BE2C (cell line): ENCODE measurements around the gene SPATA16.

Experiments
- DNase-seq: peaks from one replicate; pipeline ENCODE4 v3.0.0-alpha.2; 2020
- H3K27me3 ChIP-seq: fragments of 250-450 bp; sonication (Bioruptor Pico); 2 replicates; pipeline ENCODE4 v1.5.1; 2020; ENCODE audit warnings: mild to moderate bottlenecking
- H3K36me3 ChIP-seq: fragments of 250-450 bp; sonication (Bioruptor Pico); 2 replicates; pipeline ENCODE4 v1.5.1; 2020; ENCODE audit warnings: mild to moderate bottlenecking
- H3K4me1 ChIP-seq: fragments of 250-450 bp; sonication (Bioruptor Pico); 2 replicates; pipeline ENCODE4 v1.5.1; 2020
- H3K4me3 ChIP-seq: 2 replicates; pipeline ENCODE4 v1.5.1; 2011; ENCODE audit warnings: low read depth, low read length
- H3K9me3 ChIP-seq: fragments of 250-450 bp; sonication (Bioruptor Pico); 2 replicates; pipeline ENCODE4 v1.5.1; 2020
- TF ChIP-seq, protein P1 (sequence below): IDR thresholded peaks from 2 replicates; pipeline ENCODE4 v1.5.1; 2012; ENCODE audit warnings: mild to moderate bottlenecking, low read depth, low read length

SPATA16 gene

DNA sequence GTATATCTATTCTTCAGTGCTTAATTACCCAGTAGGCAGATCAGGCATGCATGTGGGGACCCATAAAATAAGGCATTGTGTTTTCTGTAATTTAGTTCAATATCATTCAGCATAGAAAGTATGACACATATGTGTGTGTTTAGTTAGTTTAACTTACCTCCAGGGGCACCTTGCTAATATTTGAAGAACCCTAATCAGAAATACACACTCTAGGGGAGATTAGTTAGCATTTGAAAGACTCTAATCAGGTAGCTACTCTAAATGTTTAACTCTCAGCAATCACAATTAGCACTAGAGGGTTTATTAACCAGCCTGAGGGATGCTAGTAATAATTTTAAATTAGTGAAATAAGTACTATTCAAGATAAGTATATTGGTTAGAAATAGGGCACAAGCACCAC is 286.0 kb downstream of the SPATA16 start:
- Histone ChIP-seq H3K27me3 (no peaks in the 10 kb centered on the region; the same call in 1 of the 2 replicates), H3K4me1 (no peaks in the 10 kb centered on the region), H3K36me3 (no peaks in the 10 kb centered on the region), H3K4me3 (no peak overlapping the region), H3K9me3 (no peaks in the 10 kb centered on the region)
- TF ChIP-seq, protein P1, sequence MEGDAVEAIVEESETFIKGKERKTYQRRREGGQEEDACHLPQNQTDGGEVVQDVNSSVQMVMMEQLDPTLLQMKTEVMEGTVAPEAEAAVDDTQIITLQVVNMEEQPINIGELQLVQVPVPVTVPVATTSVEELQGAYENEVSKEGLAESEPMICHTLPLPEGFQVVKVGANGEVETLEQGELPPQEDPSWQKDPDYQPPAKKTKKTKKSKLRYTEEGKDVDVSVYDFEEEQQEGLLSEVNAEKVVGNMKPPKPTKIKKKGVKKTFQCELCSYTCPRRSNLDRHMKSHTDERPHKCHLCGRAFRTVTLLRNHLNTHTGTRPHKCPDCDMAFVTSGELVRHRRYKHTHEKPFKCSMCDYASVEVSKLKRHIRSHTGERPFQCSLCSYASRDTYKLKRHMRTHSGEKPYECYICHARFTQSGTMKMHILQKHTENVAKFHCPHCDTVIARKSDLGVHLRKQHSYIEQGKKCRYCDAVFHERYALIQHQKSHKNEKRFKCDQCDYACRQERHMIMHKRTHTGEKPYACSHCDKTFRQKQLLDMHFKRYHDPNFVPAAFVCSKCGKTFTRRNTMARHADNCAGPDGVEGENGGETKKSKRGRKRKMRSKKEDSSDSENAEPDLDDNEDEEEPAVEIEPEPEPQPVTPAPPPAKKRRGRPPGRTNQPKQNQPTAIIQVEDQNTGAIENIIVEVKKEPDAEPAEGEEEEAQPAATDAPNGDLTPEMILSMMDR: no peak
- no peak for DNase-seq

DNA sequence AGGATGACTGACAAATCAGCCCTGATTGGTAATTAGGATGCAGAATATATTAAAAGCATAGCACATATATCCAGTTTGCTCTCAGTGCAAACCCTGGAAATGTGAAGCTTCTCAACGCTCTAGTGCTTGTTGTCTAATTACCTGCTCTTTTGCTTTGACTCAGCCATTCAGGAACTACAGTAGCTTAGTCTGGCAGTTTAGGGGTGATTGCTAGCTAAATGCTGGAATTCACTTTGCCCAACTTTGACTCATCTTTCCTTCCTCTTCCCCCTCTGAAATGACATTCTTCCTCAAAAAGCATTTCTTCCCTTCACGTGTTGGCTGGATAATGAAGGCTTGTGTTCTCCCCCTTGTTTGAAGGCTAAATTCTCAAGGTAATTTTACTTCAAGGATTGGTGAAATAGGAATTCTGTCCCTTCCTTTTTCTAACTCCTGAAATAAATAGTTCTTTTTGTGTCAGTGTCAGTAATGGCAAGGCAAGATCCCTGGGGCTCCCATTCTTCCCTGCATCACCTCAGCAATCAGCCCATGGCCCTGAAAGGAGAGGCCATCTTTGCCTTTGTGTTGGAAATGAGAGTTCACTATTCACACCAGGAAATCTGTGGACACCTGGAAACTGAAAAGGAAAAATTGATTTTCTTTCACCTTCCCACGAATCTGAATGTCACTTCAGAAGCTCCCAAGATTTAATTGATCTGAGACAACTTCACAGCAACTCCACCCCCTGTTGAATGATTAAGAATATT is 286.9 kb downstream of the SPATA16 start:
- no peak overlapping the region for H3K4me3 ChIP-seq

DNA sequence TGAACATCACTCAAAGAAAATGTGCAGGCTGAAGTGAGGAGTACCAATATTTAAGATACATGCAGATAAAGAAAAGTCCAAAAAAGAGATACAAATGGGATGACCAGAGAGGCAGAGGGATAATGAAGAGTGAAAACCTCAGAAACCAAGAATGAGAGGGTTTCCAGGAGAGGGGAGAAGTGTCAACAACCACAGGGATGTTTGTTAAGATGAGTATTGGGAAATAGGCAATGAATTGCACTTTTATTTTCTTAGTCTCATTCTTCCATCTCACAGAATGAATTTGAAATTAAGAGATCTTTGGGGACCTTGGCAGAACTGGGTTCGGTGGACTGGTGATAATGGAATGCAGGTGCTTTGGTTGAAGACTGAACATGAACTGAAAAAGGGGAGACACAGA is 288.0 kb downstream of the SPATA16 start:
- Histone ChIP-seq H3K4me1 (no peaks in the 10 kb centered on the region), H3K9me3 (no peaks in the 10 kb centered on the region), H3K4me3 (no peak overlapping the region), H3K27me3 (no peaks in the 10 kb centered on the region; the same call in 1 of the 2 replicates), H3K36me3 (no peaks in the 10 kb centered on the region)
- DNase-seq: no peak
- TF ChIP-seq, protein P1: no peak

More for the DNA sequence above, 286.9 kb downstream of the SPATA16 start:
- Histone ChIP-seq H3K36me3 (no peaks in the 10 kb centered on the region), H3K9me3 (no peaks in the 10 kb centered on the region), H3K27me3 (no peaks in the 10 kb centered on the region; the same call in 1 of the 2 replicates), H3K4me1 (no peaks in the 10 kb centered on the region)
- DNase-seq: no peak
- TF ChIP-seq, protein P1: no peak

DNA sequence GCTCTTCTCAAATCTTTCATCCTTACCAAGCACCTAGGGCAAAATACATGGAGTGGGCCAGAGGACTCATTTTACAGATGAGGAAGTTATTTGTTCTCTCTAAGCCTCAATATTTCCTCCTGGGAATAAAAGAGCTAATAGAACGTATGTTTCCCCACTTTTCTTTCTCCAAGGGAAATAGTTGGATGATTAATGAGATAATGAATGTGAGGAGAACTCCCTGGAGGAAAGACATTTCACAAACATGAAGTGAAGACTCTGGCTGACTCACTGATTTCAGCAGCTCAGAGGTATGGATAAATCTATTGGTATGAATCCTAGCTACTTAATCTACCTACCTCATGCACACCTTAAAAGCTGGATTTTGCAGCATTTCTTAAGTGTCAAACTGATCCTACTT is 292.1 kb downstream of the SPATA16 start:
- DNase-seq: no peak

DNA sequence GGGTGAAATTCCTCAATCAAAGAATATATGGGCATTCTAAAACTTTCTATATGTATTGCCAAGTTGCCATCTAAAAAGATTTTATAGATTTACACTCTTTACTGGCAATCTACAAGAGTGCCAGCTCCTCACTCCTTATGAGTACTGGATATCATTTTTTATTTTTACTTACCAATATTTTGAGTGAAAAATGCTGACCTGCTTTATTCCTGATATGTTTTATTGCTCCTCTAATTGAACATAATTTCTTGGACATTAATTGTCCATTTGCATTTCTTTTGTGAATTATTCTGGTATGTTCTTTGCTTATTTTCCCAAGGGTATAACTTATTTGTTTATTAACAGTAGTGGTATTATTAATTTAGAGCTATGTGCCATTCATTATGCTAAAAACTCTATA is 293.7 kb downstream of the SPATA16 start:
- no peaks in the 10 kb centered on the region; the same call in 1 of the 2 replicates for H3K27me3 ChIP-seq
- peaks cover 4% of the 10 kb centered on the region for H3K4me1 ChIP-seq
- no peak for DNase-seq
- TF ChIP-seq, protein P1: no peak
- no peak overlapping the region for H3K4me3 ChIP-seq
- H3K36me3 ChIP-seq: no peaks in the 10 kb centered on the region
- H3K9me3 ChIP-seq: no peaks in the 10 kb centered on the region

More for the DNA sequence above, 292.1 kb downstream of the SPATA16 start:
- Histone ChIP-seq H3K4me1 (peaks cover 4% of the 10 kb centered on the region), H3K4me3 (no peak overlapping the region), H3K27me3 (no peaks in the 10 kb centered on the region; the same call in 1 of the 2 replicates), H3K36me3 (no peaks in the 10 kb centered on the region), H3K9me3 (no peaks in the 10 kb centered on the region)
- TF ChIP-seq, protein P1: no peak

DNA sequence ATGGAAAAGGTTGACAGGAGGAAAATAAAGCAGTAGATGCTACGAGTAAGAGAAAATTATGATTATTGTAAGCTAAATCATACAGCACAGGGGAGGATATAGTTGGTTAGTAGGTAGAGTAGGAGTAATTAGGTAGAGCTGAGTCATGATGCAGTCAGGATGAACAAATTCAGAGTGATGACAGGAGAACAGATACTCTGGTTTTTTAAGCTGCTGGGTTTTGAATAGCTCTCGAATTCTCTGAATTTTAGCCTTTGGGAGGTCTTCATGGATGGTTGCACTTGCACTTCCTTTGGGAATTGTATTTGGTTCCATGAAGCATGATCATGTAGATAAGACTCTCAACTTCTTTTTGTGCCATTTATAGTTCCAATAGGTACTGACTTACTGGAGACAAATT is 294.3 kb downstream of the SPATA16 start:
- Histone ChIP-seq H3K4me1 (peaks cover 4% of the 10 kb centered on the region), H3K4me3 (no peak overlapping the region), H3K9me3 (no peaks in the 10 kb centered on the region), H3K36me3 (no peaks in the 10 kb centered on the region), H3K27me3 (no peaks in the 10 kb centered on the region; the same call in 1 of the 2 replicates)
- TF ChIP-seq, protein P1: no peak
- no peak for DNase-seq
